ENCODE measurements around the gene CR2. TPM values are rescaled to one million over a fixed set of nuclear protein-coding genes. Genes with fewer than 3 reads are reported as not detected.

CR2 gene
- total RNA-seq, result under 1 TPM; 0.05 to 0.35 TPM

- intact Hi-C loops (cut with DNase I), result no loop called here
- Histone ChIP-seq H3K4me1 (peaks cover 7% of the 10 kb centered on the region), H3K36me3 (no peaks in the 10 kb centered on the region), H3K27ac (no peak within 1 kb of the TSS), H3K4me3 (peak within 1 kb of the TSS; percentile 54), H3K27me3 (peaks cover 27% of the 10 kb centered on the region), H3K9ac (ENCODE audit: low read depth in 2 of 2, low read length in 2 of 2) (peak within 1 kb of the TSS in 1 of 2 donors; percentile 38), H3K9me3 (no peaks in the 10 kb centered on the region)
- peak; percentile 40 for DNase-seq
- TF ChIP-seq CTCF (IDR thresholded peaks at IDR 0.05), result no peak
These were observed at the start of gene CR2 for GRCh38 chr1:207454046-207454964. Gene CR2 (plus strand): TSS chr1:207454328. CDS start chr1:207454419, 91 bp downstream.

GRCh38 chr1:207404849-207405525 lies 49.1 kb upstream of the CR2 start:
- H3K27ac ChIP-seq, result no peak overlapping the region
- intact Hi-C loops (cut with DNase I), result loop anchor here (2.0 to 10.0 kb wide), 3 partner anchors 70 to 323 kb away; no protein-coding TSS in a partner anchor
- no peak for DNase-seq
- no peaks in the 10 kb centered on the region for H3K27me3 ChIP-seq
- H3K4me1 ChIP-seq, result no peaks in the 10 kb centered on the region
- no peak overlapping the region for H3K4me3 ChIP-seq
- H3K9me3 ChIP-seq, result no peaks in the 10 kb centered on the region
- TF ChIP-seq CTCF (IDR thresholded peaks at IDR 0.05), result peak; percentile 65
- H3K36me3 ChIP-seq, result no peaks in the 10 kb centered on the region
- H3K9ac ChIP-seq (ENCODE audit: low read depth in 2 of 2, low read length in 2 of 2), result no peak overlapping the region

- no peaks in the 10 kb centered on the region for H3K36me3 ChIP-seq
- no peak overlapping the region for H3K9ac ChIP-seq (ENCODE audit: low read depth in 2 of 2, low read length in 2 of 2)
- no peak overlapping the region for H3K4me3 ChIP-seq
- H3K9me3 ChIP-seq, result no peaks in the 10 kb centered on the region
- no peaks in the 10 kb centered on the region for H3K4me1 ChIP-seq
- H3K27me3 ChIP-seq, result no peaks in the 10 kb centered on the region
- DNase-seq, result no peak
- TF ChIP-seq CTCF (IDR thresholded peaks at IDR 0.05), result no peak
- intact Hi-C loops (cut with DNase I), result loop anchor here (2.0 to 10.0 kb wide), 3 partner anchors 71 to 324 kb away; no protein-coding TSS in a partner anchor
- H3K27ac ChIP-seq, result no peak overlapping the region
These were observed 48.3 kb upstream of the CR2 start for GRCh38 chr1:207405814-207406213.

- TF ChIP-seq CTCF (IDR thresholded peaks at IDR 0.05), result no peak
- no peaks in the 10 kb centered on the region for H3K9me3 ChIP-seq
- no peaks in the 10 kb centered on the region for H3K4me1 ChIP-seq
- no peak overlapping the region for H3K27ac ChIP-seq
- H3K4me3 ChIP-seq, result no peak overlapping the region
- H3K27me3 ChIP-seq, result no peaks in the 10 kb centered on the region
- no peak overlapping the region for H3K9ac ChIP-seq (ENCODE audit: low read depth in 2 of 2, low read length in 2 of 2)
- no peak for DNase-seq
- no peaks in the 10 kb centered on the region for H3K36me3 ChIP-seq
- intact Hi-C loops (cut with DNase I), result loop anchor here (5.0 to 10.0 kb wide), 2 partner anchors 73 to 325 kb away; no protein-coding TSS in a partner anchor
These were observed 46.4 kb upstream of the CR2 start for GRCh38 chr1:207407655-207408260.

- intact Hi-C loops (cut with DNase I), result no loop called here
- Histone ChIP-seq H3K27ac (no peak overlapping the region), H3K4me1 (no peaks in the 10 kb centered on the region), H3K27me3 (no peaks in the 10 kb centered on the region), H3K9me3 (no peaks in the 10 kb centered on the region), H3K9ac (ENCODE audit: low read depth in 2 of 2, low read length in 2 of 2) (no peak overlapping the region), H3K36me3 (no peaks in the 10 kb centered on the region), H3K4me3 (no peak overlapping the region)
- TF ChIP-seq CTCF (IDR thresholded peaks at IDR 0.05), result no peak
- no peak for DNase-seq
These were observed 41.3 kb upstream of the CR2 start for GRCh38 chr1:207412845-207413244.

Data from colonic mucosa (tissue), 4 donors.